GM21737 (cell line): Measurements from ENCODE around the gene CDH23.

Source experiments
- ATAC-seq: cut with Tn5 transposase; IDR thresholded peaks from one replicate; pipeline ENCODE4 v1.9.1; 2021; ENCODE audit warnings: mild to moderate bottlenecking, moderate library complexity; ENCODE audit not compliant: unreplicated experiment

The CDH23 gene

GRCh38 chr10:71648254-71648932 is 251.7 kb downstream of the CDH23 start:
- ATAC-seq, result no peak

- no peak for ATAC-seq
Measured at GRCh38 chr10:71648933-71649320, 252.2 kb downstream of the CDH23 start.

- ATAC-seq, result no peak
Measured at GRCh38 chr10:71649631-71650030, 252.9 kb downstream of the CDH23 start.

GRCh38 chr10:71650397-71650796 is 253.7 kb downstream of the CDH23 start:
- ATAC-seq, result no peak

GRCh38 chr10:71651428-71651827 is 254.7 kb downstream of the CDH23 start:
- no peak for ATAC-seq

- ATAC-seq, result no peak
Measured at GRCh38 chr10:71651928-71652327, 255.2 kb downstream of the CDH23 start.

- no peak for ATAC-seq
Measured at GRCh38 chr10:71653044-71653443, 256.3 kb downstream of the CDH23 start.

GRCh38 chr10:71656220-71656619 is 259.5 kb downstream of the CDH23 start:
- ATAC-seq, result no peak

- ATAC-seq, result no peak
Measured at GRCh38 chr10:71657604-71658466, 261.1 kb downstream of the CDH23 start.

- ATAC-seq, result no peak
Measured at GRCh38 chr10:71658467-71658745, 261.7 kb downstream of the CDH23 start.

- ATAC-seq, result no peak
Measured at GRCh38 chr10:71659111-71659634, 262.5 kb downstream of the CDH23 start.

- no peak for ATAC-seq
Measured at GRCh38 chr10:71659737-71660136, 263.0 kb downstream of the CDH23 start.

- no peak for ATAC-seq
Measured at GRCh38 chr10:71660313-71660712, 263.6 kb downstream of the CDH23 start.

- no peak for ATAC-seq
Measured at GRCh38 chr10:71661060-71661622, 264.4 kb downstream of the CDH23 start.

GRCh38 chr10:71661779-71662336 is 265.1 kb downstream of the CDH23 start:
- no peak for ATAC-seq

GRCh38 chr10:71663311-71663710 is 266.6 kb downstream of the CDH23 start:
- no peak for ATAC-seq

- ATAC-seq, result no peak
Measured at GRCh38 chr10:71664585-71664984, 267.9 kb downstream of the CDH23 start.

GRCh38 chr10:71665456-71665855 is 268.7 kb downstream of the CDH23 start:
- ATAC-seq, result no peak

- ATAC-seq, result no peak
Measured at GRCh38 chr10:71666639-71667386, 270.1 kb downstream of the CDH23 start.

- no peak for ATAC-seq
Measured at GRCh38 chr10:71667387-71667752, 270.6 kb downstream of the CDH23 start.
